ENCODE results near the gene OR2H1. TPM values are rescaled to one million over a fixed set of nuclear protein-coding genes. Genes with fewer than 3 reads are reported as not detected.

OR2H1 gene
- total and polyA plus RNA-seq, 4 donors, result not detected

- H3K36me3 ChIP-seq (ENCODE audit: control insufficient read depth in 4 of 4, insufficient read depth in 4 of 4, low read length in 4 of 4), result no peaks in the 10 kb centered on the region
- WGBS, 2 donors, result 88 to 93% methylated on average over 4 of the region's 4 CpGs
- H3K9ac ChIP-seq (ENCODE audit: insufficient read depth in 1 of 2, low read length in 2 of 2), result no peak overlapping the region
- ATAC-seq (ENCODE audit: insufficient read depth, low FRiP score) (no peak), DNase-seq (no peak)
- no peak overlapping the region for H3K27ac ChIP-seq (ENCODE audit: low read depth in 1 of 2, low read length in 1 of 2)
- no peak for TF ChIP-seq CTCF (IDR thresholded peaks at IDR 0.05; ENCODE audit: control extremely low read depth, extremely low read depth)
- no peaks in the 10 kb centered on the region for H3K4me1 ChIP-seq (ENCODE audit: control insufficient read depth in 5 of 5, insufficient read depth in 5 of 5, low read length in 5 of 5)
- no peaks in the 10 kb centered on the region for H3K9me3 ChIP-seq (ENCODE audit: control insufficient read depth in 4 of 4, insufficient read depth in 3 of 4, low read length in 3 of 4)
- no peak overlapping the region for H3K4me3 ChIP-seq
- peaks cover 0 to 8% (median 0%) of the 10 kb centered on the region in 3 donors for H3K27me3 ChIP-seq (ENCODE audit: control insufficient read depth in 3 of 3, insufficient read depth in 3 of 3, low read length in 2 of 3)
These were observed 34.6 kb downstream of the OR2H1 start for GRCh38 chr6:29491574-29491973.

- Histone ChIP-seq H3K27me3 (ENCODE audit: control insufficient read depth in 3 of 3, insufficient read depth in 3 of 3, low read length in 2 of 3) (peaks cover 0 to 11% (median 0%) of the 10 kb centered on the region in 3 donors), H3K4me1 (ENCODE audit: control insufficient read depth in 5 of 5, insufficient read depth in 5 of 5, low read length in 5 of 5) (no peaks in the 10 kb centered on the region), H3K36me3 (ENCODE audit: control insufficient read depth in 4 of 4, insufficient read depth in 4 of 4, low read length in 4 of 4) (no peaks in the 10 kb centered on the region), H3K4me3 (no peak overlapping the region), H3K9me3 (ENCODE audit: control insufficient read depth in 4 of 4, insufficient read depth in 3 of 4, low read length in 3 of 4) (no peaks in the 10 kb centered on the region), H3K27ac (ENCODE audit: low read depth in 1 of 2, low read length in 1 of 2) (no peak overlapping the region), H3K9ac (ENCODE audit: insufficient read depth in 1 of 2, low read length in 2 of 2) (no peak overlapping the region)
- DNase-seq (no peak), ATAC-seq (ENCODE audit: insufficient read depth, low FRiP score) (no peak)
- whole genome bisulfite sequencing, 2 donors, result 31 to 64% methylated on average over 2 of the region's 2 CpGs
- no peak for TF ChIP-seq CTCF (IDR thresholded peaks at IDR 0.05; ENCODE audit: control extremely low read depth, extremely low read depth)
These were observed 36.3 kb downstream of the OR2H1 start for GRCh38 chr6:29493261-29493660.

- Histone ChIP-seq H3K27me3 (ENCODE audit: control insufficient read depth in 3 of 3, insufficient read depth in 3 of 3, low read length in 2 of 3) (peaks cover 0 to 11% (median 0%) of the 10 kb centered on the region in 3 donors), H3K4me1 (ENCODE audit: control insufficient read depth in 5 of 5, insufficient read depth in 5 of 5, low read length in 5 of 5) (no peaks in the 10 kb centered on the region), H3K27ac (ENCODE audit: low read depth in 1 of 2, low read length in 1 of 2) (no peak overlapping the region), H3K36me3 (ENCODE audit: control insufficient read depth in 4 of 4, insufficient read depth in 4 of 4, low read length in 4 of 4) (no peaks in the 10 kb centered on the region), H3K9me3 (ENCODE audit: control insufficient read depth in 4 of 4, insufficient read depth in 3 of 4, low read length in 3 of 4) (no peaks in the 10 kb centered on the region), H3K4me3 (no peak overlapping the region), H3K9ac (ENCODE audit: insufficient read depth in 1 of 2, low read length in 2 of 2) (no peak overlapping the region)
- ATAC-seq (ENCODE audit: insufficient read depth, low FRiP score) (no peak), DNase-seq (no peak)
- TF ChIP-seq CTCF (IDR thresholded peaks at IDR 0.05; ENCODE audit: control extremely low read depth, extremely low read depth), result no peak
- WGBS, 2 donors, result 71 to 79% methylated on average over 2 of the region's 2 CpGs
These were observed 37.2 kb downstream of the OR2H1 start for GRCh38 chr6:29494131-29494530.

GRCh38 chr6:29495571-29495970 lies 38.6 kb downstream of the OR2H1 start:
- H3K4me3 ChIP-seq, result no peak overlapping the region
- 71 to 78% methylated on average over 4 of the region's 4 CpGs for WGBS, 2 donors
- ATAC-seq (ENCODE audit: insufficient read depth, low FRiP score) (no peak), DNase-seq (no peak)
- no peak overlapping the region for H3K27ac ChIP-seq (ENCODE audit: low read depth in 1 of 2, low read length in 1 of 2)
- no peak overlapping the region for H3K9ac ChIP-seq (ENCODE audit: insufficient read depth in 1 of 2, low read length in 2 of 2)
- H3K4me1 ChIP-seq (ENCODE audit: control insufficient read depth in 5 of 5, insufficient read depth in 5 of 5, low read length in 5 of 5), result no peaks in the 10 kb centered on the region
- H3K27me3 ChIP-seq (ENCODE audit: control insufficient read depth in 3 of 3, insufficient read depth in 3 of 3, low read length in 2 of 3), result peaks cover 0 to 11% (median 0%) of the 10 kb centered on the region in 3 donors
- TF ChIP-seq CTCF (IDR thresholded peaks at IDR 0.05; ENCODE audit: control extremely low read depth, extremely low read depth), result no peak
- H3K9me3 ChIP-seq (ENCODE audit: control insufficient read depth in 4 of 4, insufficient read depth in 3 of 4, low read length in 3 of 4), result no peaks in the 10 kb centered on the region
- no peaks in the 10 kb centered on the region for H3K36me3 ChIP-seq (ENCODE audit: control insufficient read depth in 4 of 4, insufficient read depth in 4 of 4, low read length in 4 of 4)
